Heart right ventricle (tissue), 16 donors: ENCODE data around the gene ZBTB18. TPM values are rescaled to one million over a fixed set of nuclear protein-coding genes. Genes with fewer than 3 reads are reported as not detected.
A peak's percentile ranks its signal among the peaks of the same experiment; 100 is the strongest.
"Not testable (repeated sequence)": the region's sequence is repeated elsewhere in the genome, so short reads cannot be mapped to it uniquely, and the experiment has no call there.

ENCODE experiments used
- ATAC-seq, 8 donors: fragments of 200-7000 bp; cut with Tn5 transposase; one replicate each; pipeline ENCODE4 v1.9.1; 2020; ENCODE audit warnings: mild to moderate bottlenecking in 8 of 8, moderate library complexity in 8 of 8, moderate number of reproducible peaks in 1 of 8
- DNase-seq, 2 donors: peaks; one replicate each; pipeline ENCODE4 v3.0.0-alpha.2; 2020
- H3K27ac ChIP-seq, 10 donors: fragments of 200-600 bp; sonication (generic) in 2 of 10; one replicate each; pipeline versions ENCODE4 v1.5.0 to v1.8.0; 2020 to 2022; ENCODE audit warnings: mild to moderate bottlenecking in 3 of 10
- H3K27me3 ChIP-seq, 7 donors: fragments of 200-600 bp; one replicate each; pipeline ENCODE4 v1.8.0; 2021 to 2022; ENCODE audit warnings: mild to moderate bottlenecking in 2 of 7
- H3K36me3 ChIP-seq, 9 donors: fragments of 200-600 bp; sonication (generic) in 1 of 9; one replicate each; pipeline versions ENCODE4 v1.5.0 to v1.8.0; 2020 to 2022; ENCODE audit warnings: mild to moderate bottlenecking in 2 of 9
- H3K4me1 ChIP-seq, 9 donors: fragments of 200-600 bp; sonication (generic) in 1 of 9; one replicate each; pipeline versions ENCODE4 v1.5.0 to v1.8.0; 2020 to 2022; ENCODE audit warnings: mild to moderate bottlenecking in 4 of 9
- H3K4me3 ChIP-seq, 10 donors: fragments of 200-600 bp; sonication (generic) in 2 of 10; one replicate each; pipeline versions ENCODE4 v1.5.0 to v1.8.0; 2020 to 2022; ENCODE audit warnings: mild to moderate bottlenecking in 7 of 10, moderate library complexity in 2 of 10
- H3K9me3 ChIP-seq, 11 donors: fragments of 200-600 bp in 10 of 11; sonication (generic) in 2 of 11; one replicate each; pipeline versions ENCODE4 v1.5.0 to v1.8.0; 2013 to 2022; ENCODE audit warnings: mild to moderate bottlenecking in 2 of 11, control low read depth in 1 of 11, moderate library complexity in 1 of 11
- CTCF ChIP-seq, 9 donors: fragments of 200-600 bp; sonication (generic) in 2 of 9; IDR thresholded peaks; one replicate each; pipeline versions ENCODE4 v1.5.0 to v1.8.0; 2021 to 2022; ENCODE audit warnings: antibody characterized with exemption in 9 of 9, mild to moderate bottlenecking in 5 of 9, moderate library complexity in 1 of 9
- WGBS, 2 donors: extraction: QIAGEN DNeasy Blood & Tissue Kit; methylation state at CpG; one replicate each; pipeline ENCODE4 v1.1.7; 2013; ENCODE audit warnings: inconsistent platforms in 1 of 2; 5-methylcytosine and 5-hydroxymethylcytosine counted together
- intact Hi-C, 10 donors: fragments of 100-400 bp; cut with DNase I; formaldehyde crosslinking; loops; one replicate each; pipeline versions ENCODE4 v1.11.1 to v1.14.2; 2022
- polyA plus RNA-seq, 2 donors: library from polyadenylated mRNA; stranded (reverse); fragments of 200-250 nt; gene quantifications; one replicate each; pipeline ENCODE4 v1.2.3, GENCODE V29; 2013
- total RNA-seq, 10 donors: library from RNA; stranded (reverse); fragmentation: NEBNext Ultra II Directional in 3 of 10; extraction: Animal tissue kit (Norgen Biotek cat#: 25700) in 3 of 10; gene quantifications; one replicate each; pipeline versions ENCODE4 v1.2.1 to v1.2.4, GENCODE V29; 2021 to 2023
- donor health status: Arrhythmogenic right ventricular cardiomyopathy.
- donor health status: ischemic (EF 13 %, LVEDD 7.1; RV severe dilation, severe dysfunction).
- donor health status: healthy with polysubstance abuse.
- donor health status: DM: no; HTN: yes; CAD: no.
- donor health status: DM: no; HTN: no; CAD: no.
- donor health status: ischemic (EF 25% LVEDD 6.9; RV normal size, moderate dysfunction).
- donor health status: ischemic (EF 25% LVEDD 5.7; RV mildly dilated, moderate dysfunction).
- donor health status: healthy.
- donor health status: DM: yes; HTN: yes; CAD: no.
- donor health status: Ischemic cardiomyopathy.
- donor health status: ischemic (EF 35%, LVEDD 5.7; RV mildly dilated, moderate dysfunction).
- donor health status: nonischemic (EF 11% LVEDD 7.7; RV severe dilation, severe dysfunction).
- donor health status: DM: yes; HTN: yes; CAD: no.
- donor health status: PGD.
- donor health status: ischemic (EF 29% LVEDD 5.4; RV normal size, mild dysfunction).
- donor health status: nonischemic (EF 23%, LVEDD 6.1; RV moderate dilation, normal function).

Gene ZBTB18
- total and polyA plus RNA-seq, 12 donors, result 7.5 to 33.7 (median 20.5) TPM

GRCh38 chr1:244011786-244012185 is 39.3 kb upstream of the ZBTB18 start:
- H3K4me3 ChIP-seq, result no peak overlapping the region
- TF ChIP-seq CTCF (IDR thresholded peaks at IDR 0.05), result no peak
- H3K27me3 ChIP-seq, result peaks cover 0 to 6% (median 0%) of the 10 kb centered on the region in 7 donors
- no peaks in the 10 kb centered on the region for H3K9me3 ChIP-seq
- intact Hi-C loops, result loop anchor here in 1 of 10 donors (10.0 kb wide), 1 partner anchor 263 kb away; no protein-coding TSS in a partner anchor
- WGBS, 2 donors, result 58 to 63% methylated on average over 6 of the region's 6 CpGs
- DNase-seq, result no peak
- peaks cover 0 to 27% (median 12%) of the 10 kb centered on the region in 9 donors for H3K4me1 ChIP-seq
- no peak for ATAC-seq
- H3K27ac ChIP-seq, result no peak overlapping the region
- H3K36me3 ChIP-seq, result no peaks in the 10 kb centered on the region

- ATAC-seq, result peak in 2 of 8 donors; percentile 65 to 68
Observed at GRCh38 chr1:244012202-244012601, 38.9 kb upstream of the ZBTB18 start.

GRCh38 chr1:244013100-244013499 is 38.0 kb upstream of the ZBTB18 start:
- no peak for TF ChIP-seq CTCF (IDR thresholded peaks at IDR 0.05)
- intact Hi-C loops, result loop anchor here in 1 of 10 donors (10.0 kb wide), 1 partner anchor 262 kb away; no protein-coding TSS in a partner anchor
- Histone ChIP-seq H3K36me3 (no peaks in the 10 kb centered on the region), H3K4me3 (no peak overlapping the region), H3K27me3 (peaks cover 0 to 6% (median 0%) of the 10 kb centered on the region in 7 donors), H3K27ac (no peak overlapping the region), H3K9me3 (no peaks in the 10 kb centered on the region), H3K4me1 (peaks cover 0 to 27% (median 12%) of the 10 kb centered on the region in 9 donors)
- no peak for DNase-seq
- WGBS, 2 donors, result 97% methylated on average over 2 of the region's 2 CpGs
- no peak for ATAC-seq

More at GRCh38 chr1:244012202-244012601, 38.9 kb upstream of the ZBTB18 start:
- Histone ChIP-seq H3K27ac (no peak overlapping the region), H3K4me1 (peaks cover 0 to 27% (median 12%) of the 10 kb centered on the region in 9 donors), H3K9me3 (no peaks in the 10 kb centered on the region), H3K27me3 (peaks cover 0 to 6% (median 0%) of the 10 kb centered on the region in 7 donors), H3K36me3 (no peaks in the 10 kb centered on the region), H3K4me3 (peak overlapping the region in 3 of 10 donors; percentile 5 to 13 (median 12))
- peak in 1 of 2 donors; percentile 10 for DNase-seq
- intact Hi-C loops, result loop anchor here in 1 of 10 donors (10.0 kb wide), 1 partner anchor 263 kb away; no protein-coding TSS in a partner anchor
- no peak for TF ChIP-seq CTCF (IDR thresholded peaks at IDR 0.05)
- 32 to 42% methylated on average over 8 of the region's 8 CpGs for WGBS, 2 donors

GRCh38 chr1:244014862-244015261 is 36.2 kb upstream of the ZBTB18 start:
- not testable (repeated sequence) for ATAC-seq, H3K9me3 ChIP-seq, H3K27me3 ChIP-seq, H3K36me3 ChIP-seq, H3K27ac ChIP-seq, H3K4me3 ChIP-seq, DNase-seq
- intact Hi-C loops, result loop anchor here in 1 of 10 donors (10.0 kb wide), 1 partner anchor 260 kb away; no protein-coding TSS in a partner anchor
- peaks cover 0 to 27% (median 12%) of the 10 kb centered on the region in 9 donors for H3K4me1 ChIP-seq
- peak in 1 of 9 donors; percentile 13 for TF ChIP-seq CTCF (IDR thresholded peaks at IDR 0.05)
- 29 to 57% methylated on average over 3 of the region's 3 CpGs for WGBS, 2 donors
